ENCODE data around the gene TDRD10.

DNA sequence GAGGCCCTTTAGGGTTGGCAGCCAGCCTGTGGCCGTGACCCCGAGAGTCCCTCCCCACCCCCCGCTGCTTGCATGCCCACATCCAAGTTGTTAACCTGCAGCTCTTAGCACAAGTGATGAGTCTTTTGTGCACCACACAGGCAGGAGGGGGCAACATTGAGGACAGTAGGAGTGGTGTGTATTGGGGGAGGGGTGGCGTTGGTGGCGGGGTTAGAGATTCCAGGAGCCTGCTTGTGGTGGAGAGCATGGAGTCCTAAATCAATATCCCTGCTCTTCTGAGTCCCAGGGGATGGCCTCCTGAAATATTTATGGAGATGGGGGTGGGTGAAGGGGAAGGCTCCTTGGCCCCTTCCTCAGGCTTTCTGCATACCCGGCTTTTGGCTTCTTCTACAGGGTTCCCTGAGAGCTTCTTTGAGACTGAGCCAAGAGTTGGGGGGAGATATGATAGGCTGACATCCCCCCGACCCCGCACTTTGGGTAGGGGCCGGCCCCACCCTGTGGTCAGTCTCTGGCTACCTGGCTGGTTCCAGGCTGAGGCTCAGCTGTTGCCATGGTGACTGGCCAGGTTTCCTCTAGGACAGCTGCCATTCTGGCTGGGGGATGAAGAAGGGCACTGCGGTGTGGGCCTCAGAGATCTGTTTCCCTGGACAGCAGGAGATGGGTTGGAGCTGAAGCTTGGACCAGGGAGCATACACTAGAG, 70.6 kb downstream of the TDRD10 start:
- TF ChIP-seq, protein P1, sequence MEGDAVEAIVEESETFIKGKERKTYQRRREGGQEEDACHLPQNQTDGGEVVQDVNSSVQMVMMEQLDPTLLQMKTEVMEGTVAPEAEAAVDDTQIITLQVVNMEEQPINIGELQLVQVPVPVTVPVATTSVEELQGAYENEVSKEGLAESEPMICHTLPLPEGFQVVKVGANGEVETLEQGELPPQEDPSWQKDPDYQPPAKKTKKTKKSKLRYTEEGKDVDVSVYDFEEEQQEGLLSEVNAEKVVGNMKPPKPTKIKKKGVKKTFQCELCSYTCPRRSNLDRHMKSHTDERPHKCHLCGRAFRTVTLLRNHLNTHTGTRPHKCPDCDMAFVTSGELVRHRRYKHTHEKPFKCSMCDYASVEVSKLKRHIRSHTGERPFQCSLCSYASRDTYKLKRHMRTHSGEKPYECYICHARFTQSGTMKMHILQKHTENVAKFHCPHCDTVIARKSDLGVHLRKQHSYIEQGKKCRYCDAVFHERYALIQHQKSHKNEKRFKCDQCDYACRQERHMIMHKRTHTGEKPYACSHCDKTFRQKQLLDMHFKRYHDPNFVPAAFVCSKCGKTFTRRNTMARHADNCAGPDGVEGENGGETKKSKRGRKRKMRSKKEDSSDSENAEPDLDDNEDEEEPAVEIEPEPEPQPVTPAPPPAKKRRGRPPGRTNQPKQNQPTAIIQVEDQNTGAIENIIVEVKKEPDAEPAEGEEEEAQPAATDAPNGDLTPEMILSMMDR (IDR thresholded peaks at IDR 0.05; ENCODE audit: low read depth, low read length, missing input control), result no peak
- TF ChIP-seq RAD21 (IDR thresholded peaks at IDR 0.05), result no peak
- TF ChIP-seq, protein P2, sequence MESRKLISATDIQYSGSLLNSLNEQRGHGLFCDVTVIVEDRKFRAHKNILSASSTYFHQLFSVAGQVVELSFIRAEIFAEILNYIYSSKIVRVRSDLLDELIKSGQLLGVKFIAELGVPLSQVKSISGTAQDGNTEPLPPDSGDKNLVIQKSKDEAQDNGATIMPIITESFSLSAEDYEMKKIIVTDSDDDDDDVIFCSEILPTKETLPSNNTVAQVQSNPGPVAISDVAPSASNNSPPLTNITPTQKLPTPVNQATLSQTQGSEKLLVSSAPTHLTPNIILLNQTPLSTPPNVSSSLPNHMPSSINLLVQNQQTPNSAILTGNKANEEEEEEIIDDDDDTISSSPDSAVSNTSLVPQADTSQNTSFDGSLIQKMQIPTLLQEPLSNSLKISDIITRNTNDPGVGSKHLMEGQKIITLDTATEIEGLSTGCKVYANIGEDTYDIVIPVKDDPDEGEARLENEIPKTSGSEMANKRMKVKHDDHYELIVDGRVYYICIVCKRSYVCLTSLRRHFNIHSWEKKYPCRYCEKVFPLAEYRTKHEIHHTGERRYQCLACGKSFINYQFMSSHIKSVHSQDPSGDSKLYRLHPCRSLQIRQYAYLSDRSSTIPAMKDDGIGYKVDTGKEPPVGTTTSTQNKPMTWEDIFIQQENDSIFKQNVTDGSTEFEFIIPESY (IDR thresholded peaks at IDR 0.05), result no peak
- no peak for TF ChIP-seq EGR1 (IDR thresholded peaks at IDR 0.05; ENCODE audit: low read depth in 2 of 2)
- no peak for TF ChIP-seq YY1 (IDR thresholded peaks at IDR 0.05)
- no peak for TF ChIP-seq FOXA2 (IDR thresholded peaks at IDR 0.05)
- no peak for TF ChIP-seq JUND (IDR thresholded peaks at IDR 0.05)
- no peak for TF ChIP-seq GABPA (IDR thresholded peaks at IDR 0.05 in 1 of 2, conservative IDR thresholded peaks at IDR 0.05 in 1 of 2)
- no peak for TF ChIP-seq SP1 (IDR thresholded peaks at IDR 0.05)

Measured in liver (tissue), 3 donors.